Posterior vena cava (tissue), 2 donors: ENCODE data around the gene BDH2. TPM values are rescaled to one million over a fixed set of nuclear protein-coding genes. Genes with fewer than 3 reads are reported as not detected.

Source experiments
- DNase-seq: peaks from one replicate; pipeline ENCODE4 v3.0.0-alpha.2; 2020; ENCODE audit warnings: low spot score
- intact Hi-C, 2 donors: fragments of 100-400 bp; cut with DNase I; formaldehyde crosslinking; loops; one replicate each; pipeline versions ENCODE4 v1.14.1 to v1.14.2; 2022 to 2023
- total RNA-seq, 2 donors: library from RNA; stranded (reverse); fragmentation: NEBNext Ultra II Directional; extraction: Animal tissue kit (Norgen Biotek cat#: 25700); gene quantifications; one replicate each; pipeline ENCODE4 v1.2.1, GENCODE V29; 2021
- donor health status: DM: yes; HTN: yes; CAD: no.
- donor health status: DM: yes; HTN: yes; CAD: no.

BDH2 gene
- total RNA-seq, 2 donors from 2014 or later, result 40.1 to 41.2 TPM

- intact Hi-C loops, result no loop called here
- DNase-seq, result no peak
Measured at GRCh38 chr4:103091601-103092223, 7.9 kb downstream of the BDH2 start.

GRCh38 chr4:103089481-103089880 is 10.2 kb downstream of the BDH2 start:
- intact Hi-C loops, result no loop called here

GRCh38 chr4:103086551-103086950 is 13.1 kb downstream of the BDH2 start:
- DNase-seq, result no peak
- intact Hi-C loops, result no loop called here

More at GRCh38 chr4:103089481-103089880, 10.2 kb downstream of the BDH2 start:
- no peak for DNase-seq

- no peak for DNase-seq
- intact Hi-C loops, result no loop called here
Measured at GRCh38 chr4:103085555-103086196, 14.0 kb downstream of the BDH2 start.

- intact Hi-C loops, result loop anchor here in 1 of 2 donors (10.0 kb wide), 1 partner anchor 55 kb away; no protein-coding TSS in a partner anchor
- no peak for DNase-seq
Measured at GRCh38 chr4:103079621-103080020, 20.0 kb downstream of the BDH2 start.

- intact Hi-C loops, result loop anchor here in 1 of 2 donors (10.0 kb wide), 1 partner anchor 52 kb away; no protein-coding TSS in a partner anchor
- DNase-seq, result no peak
Measured at GRCh38 chr4:103076747-103077347, 22.8 kb downstream of the BDH2 start, which contains the start of gene SLC9B2. Gene SLC9B2 (minus strand): TSS chr4:103076761. CDS start chr4:103067550, 9,211 bp downstream.

- intact Hi-C loops, result loop anchor here in 1 of 2 donors (10.0 kb wide), 1 partner anchor 51 kb away; no protein-coding TSS in a partner anchor
- DNase-seq, result peak; percentile 94
Measured at GRCh38 chr4:103075894-103076746, 23.5 kb downstream of the BDH2 start.

GRCh38 chr4:103075435-103075893 is 24.2 kb downstream of the BDH2 start:
- DNase-seq, result no peak
- intact Hi-C loops, result loop anchor here in 1 of 2 donors (10.0 kb wide), 1 partner anchor 51 kb away; no protein-coding TSS in a partner anchor

GRCh38 chr4:103074744-103075434 is 24.7 kb downstream of the BDH2 start:
- no peak for DNase-seq
- intact Hi-C loops, result loop anchor here in 1 of 2 donors (10.0 kb wide), 1 partner anchor 50 kb away; no protein-coding TSS in a partner anchor

- intact Hi-C loops, result loop anchor here in 1 of 2 donors (10.0 kb wide), 1 partner anchor 49 kb away; no protein-coding TSS in a partner anchor
Measured at GRCh38 chr4:103073792-103074438, 25.7 kb downstream of the BDH2 start.

GRCh38 chr4:103067841-103068547 is 31.6 kb downstream of the BDH2 start:
- intact Hi-C loops, result no loop called here
- no peak for DNase-seq

More at GRCh38 chr4:103073792-103074438, 25.7 kb downstream of the BDH2 start:
- DNase-seq, result no peak

GRCh38 chr4:103060453-103061148 is 39.0 kb downstream of the BDH2 start:
- intact Hi-C loops, result no loop called here
- DNase-seq, result no peak

GRCh38 chr4:103054030-103054429 is 45.6 kb downstream of the BDH2 start:
- intact Hi-C loops, result no loop called here

GRCh38 chr4:103052779-103053178 is 46.9 kb downstream of the BDH2 start:
- intact Hi-C loops, result no loop called here
- no peak for DNase-seq

More at GRCh38 chr4:103054030-103054429, 45.6 kb downstream of the BDH2 start:
- no peak for DNase-seq

- no peak for DNase-seq
Measured at GRCh38 chr4:103052145-103052544, 47.5 kb downstream of the BDH2 start.

GRCh38 chr4:103050736-103051436 is 48.7 kb downstream of the BDH2 start:
- DNase-seq, result no peak
- intact Hi-C loops, result no loop called here

More at GRCh38 chr4:103052145-103052544, 47.5 kb downstream of the BDH2 start:
- intact Hi-C loops, result no loop called here
